ENCODE results near the gene KIF3C.
"Not testable (repeated sequence)": the region's sequence is repeated elsewhere in the genome, so short reads cannot be mapped to it uniquely, and the experiment has no call there.

The KIF3C gene

GRCh38 chr2:25982273-25982967, at the start of gene KIF3C:
TSS of gene KIF3C (minus strand) at chr2:25982497. CDS start at chr2:25981917, 580 bp downstream.
- DNase-seq: peak; percentile 87

- not testable (repeated sequence) for DNase-seq
These were observed 45.8 kb upstream of the KIF3C start for GRCh38 chr2:26028083-26028482.

- DNase-seq: no peak
These were observed 43.2 kb upstream of the KIF3C start for GRCh38 chr2:26025509-26025908.

- DNase-seq: no peak
These were observed 42.0 kb upstream of the KIF3C start for GRCh38 chr2:26024260-26024659.

- no peak for DNase-seq
These were observed 37.9 kb upstream of the KIF3C start for GRCh38 chr2:26020231-26020640.

- no peak for DNase-seq
These were observed 36.1 kb upstream of the KIF3C start for GRCh38 chr2:26018184-26019055.

GRCh38 chr2:26017464-26018183, 35.3 kb upstream of the KIF3C start:
- DNase-seq: no peak

GRCh38 chr2:26016706-26017045, 34.4 kb upstream of the KIF3C start:
- not testable (repeated sequence) for DNase-seq

- no peak for DNase-seq
These were observed 33.9 kb upstream of the KIF3C start for GRCh38 chr2:26016012-26016705.

GRCh38 chr2:26013668-26014067, 31.4 kb upstream of the KIF3C start:
- no peak for DNase-seq

GRCh38 chr2:26011990-26012856, 29.9 kb upstream of the KIF3C start:
- no peak for DNase-seq

GRCh38 chr2:26011609-26011989, 29.3 kb upstream of the KIF3C start:
- no peak for DNase-seq

GRCh38 chr2:26010943-26011342, 28.6 kb upstream of the KIF3C start:
- no peak for DNase-seq

GRCh38 chr2:26009567-26009963, 27.3 kb upstream of the KIF3C start:
- no peak for DNase-seq

- no peak for DNase-seq
These were observed 26.7 kb upstream of the KIF3C start for GRCh38 chr2:26008851-26009566.

- DNase-seq: no peak
These were observed 25.8 kb upstream of the KIF3C start for GRCh38 chr2:26008095-26008494.

GRCh38 chr2:26002632-26003310, 20.5 kb upstream of the KIF3C start:
- no peak for DNase-seq

GRCh38 chr2:26001743-26002351, 19.6 kb upstream of the KIF3C start:
- DNase-seq: peak; percentile 63

- DNase-seq: no peak
These were observed 18.3 kb upstream of the KIF3C start for GRCh38 chr2:26000561-26001082.

GRCh38 chr2:25999406-25999805, 17.1 kb upstream of the KIF3C start:
- not testable (repeated sequence) for DNase-seq

Measured in right forelimb (tissue), 1 donor.